Germinal center (tissue), 1 donor: ENCODE measurements around the gene OARD1.
A peak's percentile ranks its signal among the peaks of the same experiment; 100 is the strongest.

ENCODE experiments used
- DNase-seq: peaks from one replicate; pipeline ENCODE4 v3.0.0; 2012; ENCODE audit warnings: mixed read lengths, low spot score

Gene OARD1

GRCh38 chr6:41047745-41048732 lies 24.1 kb downstream of the OARD1 start:
- no peak for DNase-seq

- no peak for DNase-seq
These were observed 24.9 kb downstream of the OARD1 start for GRCh38 chr6:41047306-41047705.

- no peak for DNase-seq
These were observed 26.1 kb downstream of the OARD1 start for GRCh38 chr6:41046084-41046483.

GRCh38 chr6:41045664-41046063 lies 26.5 kb downstream of the OARD1 start:
- no peak for DNase-seq

- DNase-seq = no peak
These were observed 29.0 kb downstream of the OARD1 start for GRCh38 chr6:41043151-41043550.

GRCh38 chr6:41042226-41043055 lies 29.7 kb downstream of the OARD1 start, which contains the start of gene TSPO2:
Gene TSPO2, plus strand, starts transcription at chr6:41042467. Its CDS starts 519 bp downstream, at chr6:41042986.
- DNase-seq = no peak

- DNase-seq = no peak
These were observed 31.1 kb downstream of the OARD1 start for GRCh38 chr6:41040940-41041536.

GRCh38 chr6:41040101-41040939 lies 31.8 kb downstream of the OARD1 start:
- no peak for DNase-seq

- peak; percentile 82 for DNase-seq
These were observed 32.8 kb downstream of the OARD1 start, which contains the start of gene UNC5CL for GRCh38 chr6:41039060-41039998. Gene UNC5CL, minus strand, starts transcription at chr6:41039221. Its CDS starts 4,147 bp downstream, at chr6:41035074.

GRCh38 chr6:41038205-41038604 lies 34.0 kb downstream of the OARD1 start:
- DNase-seq = no peak

- no peak for DNase-seq
These were observed 34.9 kb downstream of the OARD1 start for GRCh38 chr6:41037107-41037900.

GRCh38 chr6:41036601-41037000 lies 35.6 kb downstream of the OARD1 start:
- no peak for DNase-seq

- DNase-seq = no peak
These were observed 36.0 kb downstream of the OARD1 start for GRCh38 chr6:41036186-41036585.

GRCh38 chr6:41033776-41034175 lies 38.4 kb downstream of the OARD1 start:
- DNase-seq = no peak

GRCh38 chr6:41032830-41033229 lies 39.3 kb downstream of the OARD1 start:
- DNase-seq = no peak

GRCh38 chr6:41028561-41029412 lies 43.4 kb downstream of the OARD1 start:
- no peak for DNase-seq

GRCh38 chr6:41027799-41028560 lies 44.2 kb downstream of the OARD1 start:
- DNase-seq = peak; percentile 86

- DNase-seq = no peak
These were observed 44.9 kb downstream of the OARD1 start for GRCh38 chr6:41027241-41027640.
